ENCODE data around the gene SPATS2. TPM values are rescaled to one million over a fixed set of nuclear protein-coding genes. Genes with fewer than 3 reads are reported as not detected.

SPATS2 gene
- total RNA-seq, 1 experiment from 2014 or later, result 50.7 TPM

GRCh38 chr12:49340095-49340870 lies 27.0 kb upstream of the SPATS2 start:
- peaks cover 37% of the 10 kb centered on the region for H3K4me1 ChIP-seq (ENCODE audit: low read length)
- H3K9me3 ChIP-seq (ENCODE audit: low read length), result no peaks in the 10 kb centered on the region
- no peaks in the 10 kb centered on the region for H4K20me1 ChIP-seq (ENCODE audit: insufficient read depth, low read depth, low read length)
- H3K36me3 ChIP-seq (ENCODE audit: insufficient read depth, low read length), result no peaks in the 10 kb centered on the region
- no peak overlapping the region for H3K9ac ChIP-seq (ENCODE audit: low read length)
- H2AFZ ChIP-seq (ENCODE audit: low read length), result no peak overlapping the region
- H3K9me2 ChIP-seq (replicated peaks; ENCODE audit: insufficient read depth, low read length), result no peaks in the 10 kb centered on the region
- no peak overlapping the region for H3K27ac ChIP-seq (ENCODE audit: low read length)
- H3K4me3 ChIP-seq (ENCODE audit: low read length), result no peak overlapping the region
- no peaks in the 10 kb centered on the region for H3K79me2 ChIP-seq (ENCODE audit: low read length)
- DNase-seq, result peak; percentile 58
- no peaks in the 10 kb centered on the region for H3K27me3 ChIP-seq (ENCODE audit: low read length)
- no peak overlapping the region for H3K4me2 ChIP-seq (ENCODE audit: low read depth, low read length, poor library complexity, severe bottlenecking)

- Histone ChIP-seq H3K79me2 (ENCODE audit: low read length) (no peaks in the 10 kb centered on the region), H3K9me3 (ENCODE audit: low read length) (no peaks in the 10 kb centered on the region), H2AFZ (ENCODE audit: low read length) (no peak overlapping the region), H3K36me3 (ENCODE audit: insufficient read depth, low read length) (no peaks in the 10 kb centered on the region), H3K4me1 (ENCODE audit: low read length) (peaks cover 45% of the 10 kb centered on the region), H3K9me2 (replicated peaks; ENCODE audit: insufficient read depth, low read length) (no peaks in the 10 kb centered on the region), H3K27me3 (ENCODE audit: low read length) (no peaks in the 10 kb centered on the region), H3K9ac (ENCODE audit: low read length) (no peak overlapping the region), H4K20me1 (ENCODE audit: insufficient read depth, low read depth, low read length) (no peaks in the 10 kb centered on the region), H3K4me3 (ENCODE audit: low read length) (no peak overlapping the region), H3K4me2 (ENCODE audit: low read depth, low read length, poor library complexity, severe bottlenecking) (no peak overlapping the region), H3K27ac (ENCODE audit: low read length) (no peak overlapping the region)
- DNase-seq, result no peak
Observed at GRCh38 chr12:49340971-49341776, 26.1 kb upstream of the SPATS2 start.

- peak overlapping the region; percentile 96 for H3K4me2 ChIP-seq (ENCODE audit: low read depth, low read length, poor library complexity, severe bottlenecking)
- H3K27me3 ChIP-seq (ENCODE audit: low read length), result no peaks in the 10 kb centered on the region
Observed at GRCh38 chr12:49341777-49342065, 25.5 kb upstream of the SPATS2 start.

GRCh38 chr12:49342066-49342913 lies 25.0 kb upstream of the SPATS2 start:
- Histone ChIP-seq H3K79me2 (ENCODE audit: low read length) (no peaks in the 10 kb centered on the region), H4K20me1 (ENCODE audit: insufficient read depth, low read depth, low read length) (peaks cover 6% of the 10 kb centered on the region; the same call in 1 of the 2 replicates), H3K36me3 (ENCODE audit: insufficient read depth, low read length) (no peaks in the 10 kb centered on the region), H3K9me2 (replicated peaks; ENCODE audit: insufficient read depth, low read length) (no peaks in the 10 kb centered on the region), H3K27me3 (ENCODE audit: low read length) (no peaks in the 10 kb centered on the region), H3K27ac (ENCODE audit: low read length) (no peak overlapping the region), H3K9ac (ENCODE audit: low read length) (peak overlapping the region; percentile 64), H3K4me3 (ENCODE audit: low read length) (peak overlapping the region; percentile 69), H3K4me1 (ENCODE audit: low read length) (peaks cover 55% of the 10 kb centered on the region), H2AFZ (ENCODE audit: low read length) (peak overlapping the region; percentile 89), H3K9me3 (ENCODE audit: low read length) (no peaks in the 10 kb centered on the region), H3K4me2 (ENCODE audit: low read depth, low read length, poor library complexity, severe bottlenecking) (peak overlapping the region; percentile 96)
- DNase-seq, result peak; percentile 97

More at GRCh38 chr12:49341777-49342065, 25.5 kb upstream of the SPATS2 start:
- H3K36me3 ChIP-seq (ENCODE audit: insufficient read depth, low read length), result no peaks in the 10 kb centered on the region
- H3K27ac ChIP-seq (ENCODE audit: low read length), result no peak overlapping the region
- no peak overlapping the region for H3K9ac ChIP-seq (ENCODE audit: low read length)
- no peak overlapping the region for H2AFZ ChIP-seq (ENCODE audit: low read length)
- peaks cover under 1% of the 10 kb centered on the region; the same call in 1 of the 2 replicates for H4K20me1 ChIP-seq (ENCODE audit: insufficient read depth, low read depth, low read length)
- DNase-seq, result no peak
- H3K4me3 ChIP-seq (ENCODE audit: low read length), result no peak overlapping the region
- peaks cover 51% of the 10 kb centered on the region for H3K4me1 ChIP-seq (ENCODE audit: low read length)
- H3K9me2 ChIP-seq (replicated peaks; ENCODE audit: insufficient read depth, low read length), result no peaks in the 10 kb centered on the region
- no peaks in the 10 kb centered on the region for H3K79me2 ChIP-seq (ENCODE audit: low read length)
- no peaks in the 10 kb centered on the region for H3K9me3 ChIP-seq (ENCODE audit: low read length)

- peak overlapping the region; percentile 96 for H3K4me2 ChIP-seq (ENCODE audit: low read depth, low read length, poor library complexity, severe bottlenecking)
Observed at GRCh38 chr12:49342914-49343731, 24.1 kb upstream of the SPATS2 start.

GRCh38 chr12:49344486-49345050 lies 22.7 kb upstream of the SPATS2 start:
- Histone ChIP-seq H3K4me3 (ENCODE audit: low read length) (no peak overlapping the region), H3K9me2 (replicated peaks; ENCODE audit: insufficient read depth, low read length) (no peaks in the 10 kb centered on the region), H3K9me3 (ENCODE audit: low read length) (no peaks in the 10 kb centered on the region), H3K27me3 (ENCODE audit: low read length) (no peaks in the 10 kb centered on the region), H3K9ac (ENCODE audit: low read length) (no peak overlapping the region), H3K4me2 (ENCODE audit: low read depth, low read length, poor library complexity, severe bottlenecking) (no peak overlapping the region), H3K27ac (ENCODE audit: low read length) (no peak overlapping the region), H3K79me2 (ENCODE audit: low read length) (no peaks in the 10 kb centered on the region), H4K20me1 (ENCODE audit: insufficient read depth, low read depth, low read length) (peaks cover 7% of the 10 kb centered on the region; the same call in 1 of the 2 replicates), H3K36me3 (ENCODE audit: insufficient read depth, low read length) (no peaks in the 10 kb centered on the region), H3K4me1 (ENCODE audit: low read length) (peaks cover 59% of the 10 kb centered on the region), H2AFZ (ENCODE audit: low read length) (no peak overlapping the region)
- no peak for DNase-seq

More at GRCh38 chr12:49342914-49343731, 24.1 kb upstream of the SPATS2 start:
- H3K79me2 ChIP-seq (ENCODE audit: low read length), result no peaks in the 10 kb centered on the region
- no peaks in the 10 kb centered on the region for H3K9me3 ChIP-seq (ENCODE audit: low read length)
- H3K4me1 ChIP-seq (ENCODE audit: low read length), result peaks cover 59% of the 10 kb centered on the region
- H4K20me1 ChIP-seq (ENCODE audit: insufficient read depth, low read depth, low read length), result peaks cover 7% of the 10 kb centered on the region; the same call in 1 of the 2 replicates
- peak overlapping the region; percentile 64 for H3K9ac ChIP-seq (ENCODE audit: low read length)
- peak overlapping the region; percentile 69 for H3K4me3 ChIP-seq (ENCODE audit: low read length)
- peak; percentile 67 for DNase-seq
- no peak overlapping the region for H3K27ac ChIP-seq (ENCODE audit: low read length)
- peak overlapping the region; percentile 89 for H2AFZ ChIP-seq (ENCODE audit: low read length)
- H3K27me3 ChIP-seq (ENCODE audit: low read length), result no peaks in the 10 kb centered on the region
- no peaks in the 10 kb centered on the region for H3K9me2 ChIP-seq (replicated peaks; ENCODE audit: insufficient read depth, low read length)
- no peaks in the 10 kb centered on the region for H3K36me3 ChIP-seq (ENCODE audit: insufficient read depth, low read length)

- Histone ChIP-seq H3K36me3 (ENCODE audit: insufficient read depth, low read length) (no peaks in the 10 kb centered on the region), H4K20me1 (ENCODE audit: insufficient read depth, low read depth, low read length) (peaks cover 7% of the 10 kb centered on the region; the same call in 1 of the 2 replicates), H3K4me3 (ENCODE audit: low read length) (peak overlapping the region; percentile 62), H3K27me3 (ENCODE audit: low read length) (no peaks in the 10 kb centered on the region), H3K4me1 (ENCODE audit: low read length) (peaks cover 57% of the 10 kb centered on the region), H3K79me2 (ENCODE audit: low read length) (no peaks in the 10 kb centered on the region), H2AFZ (ENCODE audit: low read length) (no peak overlapping the region), H3K27ac (ENCODE audit: low read length) (no peak overlapping the region), H3K9me2 (replicated peaks; ENCODE audit: insufficient read depth, low read length) (no peaks in the 10 kb centered on the region), H3K4me2 (ENCODE audit: low read depth, low read length, poor library complexity, severe bottlenecking) (peak overlapping the region; percentile 78), H3K9ac (ENCODE audit: low read length) (peak overlapping the region; percentile 50), H3K9me3 (ENCODE audit: low read length) (no peaks in the 10 kb centered on the region)
- peak; percentile 74 for DNase-seq
Observed at GRCh38 chr12:49345051-49345824, 22.0 kb upstream of the SPATS2 start.
